NOMO-1 (cell line): ENCODE measurements around the gene TRABD2B.

Source experiments
- DNase-seq, 2 experiments: peaks; one replicate each; lab custom pipeline; 2025; ENCODE audit not compliant: unreplicated experiment in 2 of 2; lab: John Stamatoyannopoulos, UW

Gene TRABD2B

DNA sequence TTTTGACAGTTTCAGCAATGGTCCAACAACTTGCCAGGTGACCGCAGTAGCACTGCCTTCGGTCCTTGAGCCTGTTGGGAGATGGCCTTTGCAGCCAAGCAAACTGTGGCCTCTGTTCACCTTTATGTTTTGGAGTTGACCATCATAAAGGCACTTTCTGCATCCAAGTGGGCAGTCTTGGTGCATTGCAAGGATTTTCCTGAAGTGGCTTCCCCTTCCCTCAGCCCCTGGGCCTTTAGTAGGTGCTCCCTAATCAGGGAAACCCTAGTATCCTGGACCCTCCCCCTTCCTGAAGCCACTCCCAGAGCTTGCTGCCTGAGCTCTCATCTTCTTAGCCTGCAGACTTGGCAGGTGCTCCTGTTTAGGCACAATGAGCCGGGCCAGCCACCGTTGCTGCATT lies 140.2 kb downstream of the TRABD2B start:
- DNase-seq: no peak

DNA sequence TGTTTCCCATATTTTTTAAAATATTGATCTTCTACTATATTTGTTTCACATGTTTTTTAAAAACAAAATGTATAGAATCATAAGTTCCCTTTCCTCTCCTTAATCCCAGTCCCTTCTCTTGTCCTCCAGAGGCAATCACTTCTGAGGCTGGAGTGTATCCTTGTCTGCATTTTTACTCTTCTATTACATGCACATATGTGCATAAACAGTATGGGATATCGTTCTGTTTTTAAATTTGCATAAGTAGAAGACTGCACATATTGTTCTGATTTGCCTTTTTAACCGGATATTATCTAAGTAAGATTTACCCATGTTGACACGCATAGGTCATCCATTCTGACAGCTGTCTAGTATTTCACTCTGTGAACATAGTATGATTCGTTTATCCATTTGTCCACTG lies 142.0 kb downstream of the TRABD2B start:
- DNase-seq: no peak

DNA sequence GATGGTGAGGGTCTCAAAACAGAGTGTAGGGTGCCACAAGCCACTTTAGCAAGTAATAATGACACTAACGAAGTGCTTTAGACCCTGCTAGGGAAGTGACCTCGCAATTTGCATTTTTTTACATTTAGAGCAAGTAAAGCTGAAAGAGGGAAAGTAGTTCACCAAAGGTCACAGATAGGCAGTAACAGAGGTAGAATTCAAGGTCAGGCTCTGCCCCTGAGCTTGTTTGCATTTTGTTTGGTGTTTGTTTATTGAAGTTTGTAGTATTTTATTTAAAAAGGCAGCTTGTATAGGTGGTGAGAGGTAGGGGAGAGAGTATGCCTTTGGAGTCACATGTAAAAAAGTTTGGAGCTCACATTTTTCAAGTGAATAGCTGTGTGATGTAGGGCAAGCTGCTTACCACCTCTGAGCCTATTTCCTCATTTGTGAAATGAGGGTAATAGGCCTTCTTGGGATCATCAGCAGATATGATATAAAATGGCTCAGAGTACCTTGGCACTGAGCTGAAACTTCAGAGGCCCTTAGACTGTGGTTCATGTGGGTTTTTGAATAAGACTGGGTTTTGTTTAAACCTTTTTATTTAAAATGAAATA lies 142.5 kb downstream of the TRABD2B start:
- no peak for DNase-seq

DNA sequence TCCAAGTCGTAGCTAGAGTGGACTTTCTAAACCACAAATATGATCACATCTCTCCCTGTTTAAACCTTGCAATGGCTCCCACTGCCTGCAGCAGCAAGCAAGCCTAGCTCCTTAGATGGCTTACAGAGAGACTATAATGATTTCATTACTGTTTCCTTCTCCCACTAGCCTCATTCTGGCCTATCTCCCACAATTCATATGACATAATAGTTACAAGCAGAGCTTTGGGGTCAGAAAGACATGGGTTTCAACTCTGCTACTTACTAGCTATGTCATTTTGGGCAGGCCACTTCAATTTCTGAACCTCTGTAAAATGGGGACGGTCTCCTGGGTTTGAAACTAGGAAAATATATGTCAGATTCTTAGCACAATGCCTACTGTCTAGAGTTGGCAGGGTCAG lies 143.3 kb downstream of the TRABD2B start:
- no peak for DNase-seq

DNA sequence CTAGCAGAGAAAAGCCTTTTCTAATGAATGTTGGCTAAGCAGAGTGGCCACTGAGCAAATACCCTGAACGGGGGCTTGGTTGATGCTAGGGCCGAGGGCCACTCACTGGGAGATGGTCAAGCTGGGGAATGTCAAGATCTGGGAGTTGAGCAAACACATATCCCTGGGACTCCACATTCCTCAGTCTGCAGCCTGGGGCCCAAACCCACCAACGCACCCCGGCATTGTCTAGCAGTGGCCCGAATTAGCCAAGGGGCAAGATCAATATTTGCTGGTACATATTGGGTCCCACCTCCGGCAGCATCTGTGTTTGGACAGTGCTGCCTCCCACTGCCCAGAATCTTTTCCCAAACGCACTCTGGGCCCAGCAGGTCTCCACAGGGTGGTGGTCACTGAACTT lies 144.1 kb downstream of the TRABD2B start:
- no peak for DNase-seq

DNA sequence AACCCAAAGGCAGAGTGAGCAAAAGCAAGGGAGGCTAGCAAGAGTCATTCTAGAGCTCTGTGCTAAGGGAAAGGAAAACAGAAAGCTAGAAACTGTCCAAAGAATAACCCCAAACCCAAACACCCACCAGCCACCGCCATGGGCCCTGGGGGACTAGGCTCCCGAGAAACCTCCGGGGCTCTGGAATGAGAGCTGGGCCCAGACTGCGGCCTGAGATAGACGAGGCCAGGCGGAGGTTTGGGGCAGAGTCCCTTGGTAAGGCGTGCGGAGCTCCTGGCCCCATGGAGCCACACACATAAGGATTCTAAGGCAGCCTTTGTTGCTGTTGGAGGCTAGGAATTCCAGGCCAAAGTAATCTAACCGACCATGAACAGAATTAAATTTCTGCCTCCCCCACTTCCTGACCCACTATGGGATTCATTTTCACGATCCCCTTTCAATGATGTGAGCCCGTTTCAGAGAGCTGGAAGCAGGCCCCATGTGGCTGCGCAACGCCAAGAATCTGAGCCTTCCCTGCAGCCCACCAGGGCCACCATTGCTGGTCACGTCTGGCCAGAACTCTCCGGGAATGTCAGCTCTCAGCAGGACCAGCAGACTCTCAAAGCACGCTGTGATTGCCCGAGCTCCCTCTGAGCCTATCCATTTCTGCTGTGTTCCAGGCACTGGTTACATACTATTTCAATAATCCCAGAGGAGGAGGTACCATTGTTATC lies 145.0 kb downstream of the TRABD2B start:
- no peak for DNase-seq

DNA sequence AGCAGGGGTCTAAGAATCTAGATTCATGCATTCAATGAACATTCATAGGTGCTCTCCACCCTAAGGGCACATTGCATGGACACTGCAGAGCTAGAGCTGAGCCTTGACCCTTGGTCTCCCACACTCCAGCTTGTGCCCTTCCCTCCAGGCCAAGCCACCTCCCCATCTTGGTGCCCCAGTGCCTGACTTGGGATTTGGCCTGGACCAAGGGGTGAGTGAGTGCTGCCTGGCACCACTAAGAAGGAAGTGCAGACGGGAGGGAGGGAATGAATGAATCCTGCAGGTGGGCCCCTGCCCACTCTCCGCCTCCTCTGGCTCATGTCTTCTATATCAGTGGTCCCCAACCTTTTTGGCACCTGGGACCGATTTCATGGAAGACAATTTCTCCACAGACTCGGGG lies 146.7 kb downstream of the TRABD2B start:
- no peak for DNase-seq

DNA sequence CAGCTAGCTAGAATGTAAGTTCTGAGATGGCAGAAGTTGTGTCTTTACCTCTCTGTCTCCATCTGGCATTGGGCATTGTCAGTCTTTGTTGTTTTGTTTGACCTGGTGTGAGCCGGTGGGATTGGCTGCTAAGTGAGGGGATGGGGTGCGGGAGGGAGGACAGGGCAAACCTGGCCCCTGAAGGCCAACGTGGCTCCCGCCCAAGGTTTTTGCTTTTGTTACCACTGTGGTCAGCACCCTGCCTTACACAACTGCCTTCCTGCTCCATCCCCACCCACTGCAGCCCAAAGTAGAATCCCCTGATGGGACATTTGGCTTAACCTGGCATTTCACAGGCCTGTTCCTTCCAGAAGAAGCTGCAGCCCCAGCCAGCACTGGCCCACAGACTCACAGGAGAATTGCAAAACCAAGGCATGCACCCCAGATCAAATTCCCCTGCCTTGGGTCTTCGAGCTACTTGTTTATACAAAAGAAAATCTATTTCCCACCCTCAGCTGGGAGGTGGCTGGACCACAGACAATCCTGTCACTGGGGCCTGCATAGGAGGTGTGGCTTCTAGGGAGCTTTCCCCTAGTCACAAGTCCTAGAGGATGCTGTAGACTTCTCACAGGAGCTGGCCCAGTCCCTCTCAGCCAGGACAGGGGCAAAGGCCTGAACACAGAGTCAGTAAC lies 147.5 kb downstream of the TRABD2B start:
- no peak for DNase-seq

DNA sequence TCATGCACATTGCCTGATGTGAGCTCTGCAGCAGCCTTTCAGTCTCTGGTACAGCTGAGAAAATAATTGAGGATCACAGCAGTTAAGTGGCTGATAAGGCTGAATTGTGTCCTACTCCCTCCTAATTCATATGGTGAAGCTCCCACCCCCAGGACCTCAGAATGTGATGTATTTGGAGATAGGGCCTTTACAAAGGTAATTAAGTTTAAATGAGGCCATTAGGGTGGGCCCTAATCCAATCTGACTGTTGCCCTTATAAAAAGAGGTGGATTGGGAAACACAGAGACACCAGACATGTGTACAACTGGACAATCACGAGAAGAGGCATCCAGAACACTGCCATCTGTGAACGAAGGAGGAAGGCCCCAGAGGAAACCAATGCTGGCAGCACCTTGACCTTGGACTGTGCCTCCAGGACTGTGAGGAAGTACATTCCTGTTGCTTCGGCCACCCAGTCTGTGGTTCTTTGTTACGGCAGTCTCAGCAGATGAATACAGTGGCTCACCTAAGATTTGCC lies 148.1 kb downstream of the TRABD2B start:
- DNase-seq: no peak

DNA sequence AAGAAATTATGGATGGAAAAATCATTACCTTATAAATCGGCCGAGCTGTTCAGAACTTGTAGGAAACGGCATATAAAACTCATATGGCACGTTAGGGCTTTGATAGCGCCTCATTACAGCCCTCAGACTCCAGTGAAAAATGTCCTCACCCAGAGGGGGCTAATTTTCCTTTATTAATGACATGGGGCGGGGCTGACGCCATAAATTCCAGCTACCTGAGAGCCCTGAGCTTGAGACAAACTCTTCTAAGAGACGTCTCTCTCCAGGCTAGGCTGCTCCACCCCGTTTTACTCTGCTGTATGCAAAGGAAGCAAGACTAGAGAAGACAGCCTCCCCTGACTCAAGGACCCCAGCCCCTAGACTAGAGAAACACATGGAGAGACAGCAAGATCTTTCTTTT lies 149.4 kb downstream of the TRABD2B start:
- no peak for DNase-seq

DNA sequence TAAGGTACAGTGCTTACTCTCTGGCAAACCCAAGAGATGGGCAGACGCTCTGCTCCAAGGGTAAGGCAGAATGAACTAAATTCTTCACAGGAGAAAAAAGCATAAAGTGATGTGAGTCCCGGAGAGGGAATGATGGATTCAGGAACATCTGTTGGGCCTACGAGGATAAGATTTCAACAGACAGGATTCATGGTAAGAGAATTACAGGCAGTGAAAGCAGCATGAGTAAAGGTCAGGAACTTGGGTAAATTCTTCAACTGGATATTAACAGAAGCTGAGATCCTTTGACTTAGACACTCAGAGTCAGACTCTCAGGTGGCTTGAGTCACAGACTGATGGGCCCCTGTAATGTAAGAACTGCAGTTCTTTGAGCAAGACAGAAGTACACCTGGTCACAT lies 152.6 kb downstream of the TRABD2B start:
- DNase-seq: no peak

DNA sequence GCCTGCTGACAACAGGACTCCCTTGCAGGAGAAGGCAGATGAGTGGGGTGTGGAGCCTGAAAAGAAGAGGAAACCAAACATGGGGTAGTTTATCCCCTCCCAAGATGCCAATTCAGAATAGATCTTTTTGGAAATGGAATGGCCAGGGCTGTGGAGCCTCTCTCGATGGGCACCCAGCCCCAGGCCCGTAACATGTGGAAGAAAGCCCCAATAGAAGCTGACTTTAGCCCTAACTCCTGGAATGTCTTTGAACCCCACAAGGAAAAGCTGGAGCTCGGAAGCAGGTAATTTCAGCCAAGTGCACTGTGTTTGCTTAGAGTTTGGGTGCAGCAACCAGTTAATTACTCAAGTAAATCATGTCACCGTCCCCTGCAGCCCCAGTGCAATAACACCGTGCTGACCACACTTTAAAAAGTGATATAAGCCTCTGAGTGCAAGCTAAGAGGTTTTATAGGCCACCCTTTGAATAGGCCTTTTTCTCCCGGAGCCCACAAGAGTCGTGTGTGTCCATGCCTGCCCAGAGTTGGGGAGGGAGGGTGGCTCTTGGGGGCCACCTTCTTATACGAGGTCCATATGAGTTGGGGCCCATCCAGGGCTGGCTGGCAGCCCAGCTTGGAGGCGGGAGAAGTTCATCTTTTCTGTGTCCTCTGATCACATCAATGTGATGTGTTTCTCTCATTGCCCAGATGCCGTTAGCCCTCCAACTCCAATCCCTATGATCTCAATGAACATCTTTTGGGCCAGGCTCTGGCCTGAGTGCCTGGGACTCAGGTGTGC lies 153.2 kb downstream of the TRABD2B start:
- DNase-seq: no peak

DNA sequence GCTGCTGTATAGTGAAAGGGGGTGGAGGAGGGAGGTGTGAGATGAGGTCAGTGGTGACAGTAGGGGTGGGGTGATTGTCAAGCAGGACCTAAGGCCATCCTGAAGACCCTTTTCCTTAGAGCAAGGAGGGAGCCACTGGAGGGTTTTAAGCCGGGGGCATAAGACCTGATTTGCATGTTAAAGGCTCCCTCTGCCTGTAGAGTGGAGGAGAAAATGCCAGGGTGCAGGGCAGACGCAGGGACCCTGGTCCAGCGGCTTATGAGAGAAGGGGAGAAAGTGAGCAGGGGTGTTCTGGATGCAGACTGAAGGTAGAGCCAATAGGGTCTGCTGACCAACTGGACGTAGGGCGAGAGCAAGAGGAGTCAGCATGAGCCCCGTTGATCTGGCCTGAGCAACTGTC lies 154.1 kb downstream of the TRABD2B start:
- DNase-seq: no peak

DNA sequence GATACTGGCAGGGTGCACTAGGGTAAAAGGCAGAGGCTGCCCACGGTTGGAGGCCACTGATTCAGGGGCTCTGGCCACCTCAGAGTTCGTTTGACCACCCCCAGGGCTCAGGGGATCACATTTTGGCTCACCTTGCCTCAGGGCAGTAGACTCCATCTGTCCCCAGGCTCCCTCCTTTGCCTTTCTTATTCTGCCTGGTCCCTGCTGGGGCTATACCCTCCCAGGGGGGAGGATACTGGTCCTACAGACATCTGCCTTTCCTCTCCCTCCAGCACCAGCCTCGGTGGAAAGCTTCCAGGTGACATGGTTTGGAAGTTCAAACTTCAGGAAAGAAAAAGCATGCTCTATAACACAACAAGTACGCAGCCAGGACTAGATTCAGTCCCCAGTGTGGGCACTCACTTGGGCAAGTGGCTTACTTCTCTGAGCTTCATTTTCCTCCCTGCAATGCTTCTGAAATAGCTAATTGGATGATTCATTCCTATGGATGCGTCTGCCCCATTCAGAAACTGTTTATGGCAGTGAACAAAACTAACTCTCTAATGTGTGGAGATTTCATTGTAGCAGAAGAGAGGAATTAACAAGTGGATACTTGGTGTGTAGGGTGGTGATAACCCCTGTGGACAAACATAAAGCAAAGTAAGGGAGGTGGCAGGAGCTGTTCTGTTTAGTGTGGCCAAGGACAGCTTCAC lies 154.8 kb downstream of the TRABD2B start:
- DNase-seq: no peak

DNA sequence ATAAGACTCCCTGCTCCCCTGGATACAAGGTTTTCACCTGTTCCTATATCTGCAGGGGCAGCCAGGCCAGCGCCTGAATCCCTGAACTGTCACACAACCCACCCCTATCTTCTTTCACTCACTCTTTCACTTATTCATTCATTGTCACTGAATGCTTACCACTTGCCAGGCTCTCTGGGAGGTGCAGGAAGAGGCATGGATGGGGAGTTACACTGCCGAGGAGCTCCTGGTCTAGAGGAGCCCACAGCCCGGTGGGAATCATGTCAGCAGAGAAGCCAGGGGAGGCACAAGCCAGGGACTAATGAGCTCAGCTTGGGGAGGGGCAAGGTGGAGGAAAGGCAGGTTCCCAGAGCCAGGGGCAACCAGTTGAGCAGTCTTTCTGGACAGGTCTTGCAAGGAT lies 155.8 kb downstream of the TRABD2B start:
- DNase-seq: no peak

DNA sequence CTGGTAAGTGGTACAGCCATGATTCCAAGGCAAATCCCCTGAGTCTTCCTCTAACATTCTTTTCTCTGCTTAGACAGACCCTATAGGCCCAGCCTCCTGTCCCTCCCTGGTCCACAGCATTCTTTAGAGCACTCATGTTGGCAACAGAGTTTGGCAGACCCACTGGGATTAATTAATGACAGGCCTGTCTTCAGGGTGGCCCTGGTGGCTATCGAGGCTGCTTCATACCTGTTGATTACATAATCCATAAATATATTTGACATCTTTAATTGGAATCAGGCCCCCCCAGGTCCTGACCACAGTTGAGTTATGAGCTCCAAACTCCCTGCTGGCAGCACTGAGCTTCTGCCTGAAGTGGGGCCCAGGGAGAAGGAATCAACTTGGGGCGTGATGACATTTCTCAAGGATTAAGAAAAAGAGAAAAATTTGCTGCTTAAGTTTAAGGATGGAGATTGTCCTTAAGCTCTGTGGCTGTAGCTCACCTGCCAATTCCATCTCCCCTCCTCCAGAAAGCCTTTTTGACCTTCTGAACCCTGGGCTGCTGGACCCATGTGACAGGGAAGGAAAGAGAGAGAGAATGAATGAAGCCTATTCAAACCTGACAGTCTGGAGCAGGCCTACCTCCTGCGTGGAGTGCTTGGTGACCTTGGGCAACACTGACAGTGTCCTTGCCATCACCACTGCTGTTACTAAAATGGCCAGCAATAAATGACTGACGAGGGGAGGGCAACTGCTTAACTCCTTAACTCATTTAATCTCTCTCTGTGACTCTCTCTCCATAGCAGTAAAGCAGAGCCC lies 156.6 kb downstream of the TRABD2B start:
- DNase-seq: no peak

DNA sequence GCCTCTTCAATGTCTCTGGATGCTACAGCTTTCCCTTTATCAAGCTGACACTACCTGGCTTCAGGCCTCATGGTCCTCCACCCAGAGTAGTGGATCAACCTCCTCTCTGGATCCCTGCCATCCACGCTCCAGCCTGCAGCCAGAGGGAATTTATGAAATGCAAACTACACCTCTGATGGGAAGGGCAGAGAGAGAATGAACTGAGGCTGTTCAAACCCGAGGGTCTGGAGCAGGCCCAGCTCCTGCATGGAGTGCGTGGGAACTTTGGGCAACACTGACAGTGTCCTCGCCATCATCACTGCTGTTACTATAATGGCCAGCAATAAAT lies 157.8 kb downstream of the TRABD2B start:
- DNase-seq: no peak

DNA sequence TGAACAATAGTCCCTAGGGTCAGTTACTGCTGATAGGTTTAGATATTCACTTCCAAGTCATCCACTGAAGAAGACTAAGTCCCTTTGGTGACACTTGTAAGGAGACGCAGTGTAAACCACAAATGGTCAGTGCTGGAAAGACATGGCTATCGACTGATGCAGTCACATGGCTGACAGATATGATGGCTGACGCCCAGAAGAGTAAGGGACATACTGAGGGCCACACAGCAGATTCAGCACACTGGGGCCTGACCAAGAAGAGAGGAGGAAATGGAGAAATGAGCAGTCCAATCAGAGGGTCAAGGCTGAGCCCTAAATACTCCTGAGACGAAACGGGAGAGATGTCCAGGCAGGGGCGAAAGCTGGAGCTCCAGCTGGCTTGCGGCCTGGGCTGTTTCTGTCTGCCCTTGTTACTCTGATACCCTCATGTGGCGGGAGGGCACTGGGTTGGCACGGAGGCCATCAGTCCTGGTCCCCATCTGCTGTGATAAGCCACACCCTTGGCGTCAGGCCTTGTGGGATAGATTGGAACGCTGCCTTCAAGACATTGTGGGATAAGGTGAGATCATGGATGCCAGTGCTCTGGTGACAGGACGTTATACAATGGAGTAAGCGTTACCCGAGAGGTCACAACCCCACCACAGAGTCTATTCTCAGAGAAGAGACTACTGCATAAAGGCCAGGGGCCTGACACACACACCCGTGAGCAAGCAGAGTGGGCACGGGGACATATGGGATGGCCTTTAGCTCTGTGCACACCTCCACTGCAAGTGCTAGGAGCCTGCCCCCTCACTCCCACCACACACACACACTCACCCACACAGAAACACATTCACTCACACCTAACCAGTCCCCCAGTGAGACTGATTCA lies 158.4 kb downstream of the TRABD2B start:
- DNase-seq: no peak

DNA sequence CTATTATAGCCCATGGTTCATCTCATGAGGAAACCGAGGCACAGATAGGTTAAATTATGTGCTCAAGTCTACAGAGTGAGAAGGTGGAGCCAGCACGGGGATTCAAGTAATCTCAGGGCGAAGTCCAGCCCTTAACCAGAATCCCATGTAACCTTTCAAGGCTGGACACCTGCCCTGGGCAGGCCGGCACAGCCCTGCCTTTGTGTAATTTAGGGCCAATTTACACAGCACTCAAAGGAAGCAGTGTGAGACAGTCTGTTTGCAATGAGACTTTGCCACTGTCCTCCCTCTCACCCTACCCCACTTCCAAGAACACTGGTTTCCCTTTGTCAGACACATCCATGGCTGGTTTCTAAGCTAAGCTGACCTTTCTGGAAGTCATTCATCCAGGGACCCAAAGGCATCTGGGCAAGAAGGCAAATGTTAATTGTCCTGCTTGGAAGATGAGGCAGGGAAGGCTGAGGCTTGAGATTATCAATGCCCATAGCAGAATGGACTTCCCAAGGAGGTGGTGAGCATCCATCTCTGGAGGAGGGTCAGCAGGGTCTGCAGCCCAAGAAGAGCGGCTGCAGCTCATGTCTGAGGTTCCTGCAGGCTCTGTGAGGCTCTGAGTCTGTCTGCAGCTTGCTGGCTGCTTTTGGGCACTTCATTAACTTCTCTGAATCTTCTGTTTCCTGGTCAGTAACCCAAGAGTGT lies 159.2 kb downstream of the TRABD2B start:
- no peak for DNase-seq
